PC-9 (cell line): ENCODE measurements around the gene APELA. TPM values are rescaled to one million over a fixed set of nuclear protein-coding genes. Genes with fewer than 3 reads are reported as not detected.

Experiments used
- BruUV-seq: library from RNA; stranded (reverse); fragments of 400-500 nt; replicated peaks from 2 replicates; lab custom pipeline; 2021; lab: Mats Ljungman, UMichigan
- CTCF ChIA-PET: fragments of 300-600 bp; sonication (Branson Sonifier 250); formaldehyde crosslinking; loops from one replicate; lab custom pipeline; 2022; ENCODE audit warnings: antibody characterized with exemption; lab: Charles Lee
- POLR2A ChIA-PET: fragments of 300-600 bp; sonication (Branson Sonifier 250); formaldehyde crosslinking; loops from one replicate; lab custom pipeline; 2022; ENCODE audit warnings: antibody characterized with exemption; ENCODE audit not compliant: unreplicated experiment; lab: Charles Lee
- DNase-seq, 2 experiments: peaks; one replicate each; pipeline versions ENCODE4 v3.0.0 to v3.0.0-alpha.2; 2015 to 2022; ENCODE audit warnings: mixed read lengths in 1 of 2
- H2AFZ ChIP-seq: fragments of 200-600 bp; sonication (generic); 2 replicates; pipeline ENCODE4 v1.8.1; 2017; ENCODE audit warnings: antibody characterized with exemption
- H3F3A ChIP-seq: fragments of 200-600 bp; sonication (generic); 2 replicates; pipeline ENCODE4 v1.8.1; 2017; ENCODE audit warnings: antibody characterized with exemption, mild to moderate bottlenecking, low read depth; ENCODE audit not compliant: insufficient read depth
- H3K27ac ChIP-seq: fragments of 200-600 bp; sonication (generic); 2 replicates; pipeline ENCODE4 v1.6.1; 2016; ENCODE audit warnings: mixed run types
- H3K27me3 ChIP-seq: fragments of 200-600 bp; sonication (generic); 2 replicates; pipeline ENCODE4 v1.6.1; 2016; ENCODE audit warnings: low read depth, mixed run types; ENCODE audit not compliant: insufficient read depth
- H3K36me3 ChIP-seq: fragments of 200-600 bp; sonication (generic); 2 replicates; pipeline ENCODE4 v1.6.1; 2016; ENCODE audit warnings: low read depth, mixed run types
- H3K4me1 ChIP-seq: fragments of 200-600 bp; sonication (generic); replicated peaks from 2 replicates; pipeline ENCODE4 v1.6.1; 2016; ENCODE audit warnings: mixed run types; ENCODE audit not compliant: insufficient read depth
- H3K4me2 ChIP-seq: fragments of 200-600 bp; sonication (generic); 2 replicates; pipeline ENCODE4 v1.6.1; 2017; ENCODE audit warnings: mixed run types
- H3K4me3 ChIP-seq: fragments of 200-600 bp; sonication (generic); 2 replicates; pipeline ENCODE4 v1.6.1; 2016; ENCODE audit warnings: mixed run types
- H3K79me2 ChIP-seq: fragments of 200-600 bp; sonication (generic); 2 replicates; pipeline ENCODE4 v1.6.1; 2017; ENCODE audit warnings: low read depth, mixed run types
- H3K9me2 ChIP-seq: fragments of 200-600 bp; sonication (generic); 2 replicates; pipeline ENCODE4 v1.8.1; 2017; ENCODE audit warnings: mild to moderate bottlenecking; ENCODE audit not compliant: insufficient read depth
- H3K9me3 ChIP-seq: fragments of 200-600 bp; sonication (generic); 2 replicates; pipeline ENCODE4 v1.8.1; 2016; ENCODE audit warnings: low read depth; ENCODE audit not compliant: insufficient read depth
- H4K20me1 ChIP-seq: fragments of 200-600 bp; sonication (generic); 2 replicates; pipeline ENCODE4 v1.8.1; 2017; ENCODE audit not compliant: insufficient read depth
- EZH2 ChIP-seq: fragments of 200-600 bp; sonication (generic); IDR thresholded peaks from 2 replicates; pipeline ENCODE4 v1.8.0; 2017; ENCODE audit warnings: antibody characterized with exemption, low read depth
- intact Hi-C: fragments of 100-400 bp; cut with micrococcal nuclease; formaldehyde crosslinking; loops from one replicate; pipeline ENCODE4 v1.10.0; 2022; ENCODE audit not compliant: unreplicated experiment
- total RNA-seq: library from RNA; stranded (reverse); gene quantifications from 2 replicates; pipeline ENCODE4 v1.2.3, GENCODE V29; 2021
- TF ChIP-seq, protein P1 (sequence below): fragments of 200-600 bp; sonication (generic); conservative IDR thresholded peaks from 2 replicates; pipeline ENCODE4 v1.6.1; 2017; ENCODE audit warnings: mixed run types, antibody characterized with exemption, mild to moderate bottlenecking, moderate library complexity

APELA gene
- total RNA-seq, 1 experiment from 2014 or later, result not detected

DNA sequence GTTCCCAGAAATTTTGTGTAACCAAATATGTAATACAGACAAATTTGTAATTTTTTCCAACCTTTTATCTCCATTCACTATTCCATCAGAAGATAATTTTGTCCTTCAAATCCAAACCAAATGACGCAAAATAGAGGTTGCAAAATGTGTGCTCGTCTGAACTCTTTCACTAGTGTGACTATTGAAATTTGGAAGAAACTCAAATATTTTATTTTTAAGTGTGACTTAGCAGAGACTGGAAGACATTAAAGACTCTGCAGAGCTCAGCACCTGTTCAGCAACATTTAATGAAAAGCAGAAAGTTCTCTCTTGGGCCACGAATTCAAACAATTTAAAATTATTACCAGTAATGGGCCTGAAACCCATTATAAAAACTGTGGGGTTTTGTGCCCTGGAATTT lies 30.0 kb upstream of the APELA start:
- Histone ChIP-seq H3K36me3 (no peaks in the 10 kb centered on the region), H4K20me1 (no peaks in the 10 kb centered on the region), H3K27ac (no peak overlapping the region), H3K9me3 (no peaks in the 10 kb centered on the region), H3K4me2 (no peak overlapping the region), H3F3A (no peaks in the 10 kb centered on the region), H3K27me3 (no peaks in the 10 kb centered on the region), H2AFZ (no peak overlapping the region), H3K9me2 (no peaks in the 10 kb centered on the region), H3K4me3 (no peak overlapping the region), H3K4me1 (no peaks in the 10 kb centered on the region), H3K79me2 (no peaks in the 10 kb centered on the region)
- CTCF ChIA-PET, result no interaction called here
- POLR2A ChIA-PET, result interaction anchor here (0.6 kb wide), 1 partner anchor 197 kb away, joined by 3 read pairs; no protein-coding TSS in a partner anchor
- BruUV-seq, result no TSS peak
- no peak for DNase-seq
- intact Hi-C loops, result no loop called here
- TF ChIP-seq EZH2, result no peak

DNA sequence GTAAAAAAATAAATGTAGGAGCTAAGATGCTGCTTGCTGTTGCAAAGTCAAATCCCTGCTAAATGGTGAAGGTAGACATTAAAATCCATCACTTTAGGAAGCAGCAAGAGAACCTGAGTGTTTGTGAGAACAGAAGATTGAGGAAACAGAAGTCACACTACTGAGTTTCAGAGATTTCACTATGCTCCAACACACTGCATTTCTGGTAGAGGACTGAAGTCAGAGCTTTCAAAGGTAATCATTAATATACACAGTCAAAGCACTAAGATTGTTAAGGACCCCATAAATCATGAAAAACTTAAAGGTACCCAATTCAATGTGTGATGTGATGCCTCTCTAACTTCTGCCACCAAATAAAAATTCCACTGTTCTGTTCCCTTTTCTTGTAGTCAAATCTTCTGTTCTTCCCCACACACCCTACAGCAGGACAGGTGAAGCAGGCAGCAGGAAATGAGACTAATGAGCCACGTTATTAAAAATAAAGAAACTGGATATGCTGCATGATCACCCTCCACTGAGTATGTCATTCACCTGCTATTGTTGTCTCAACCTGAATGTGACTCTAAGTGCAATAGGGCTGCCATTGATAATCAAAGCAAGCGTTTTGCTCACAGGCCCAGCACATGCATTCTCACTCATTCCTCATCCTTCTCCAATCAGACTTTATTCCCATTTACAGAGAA lies 28.9 kb upstream of the APELA start:
- no TSS peak for BruUV-seq
- TF ChIP-seq, protein P1, sequence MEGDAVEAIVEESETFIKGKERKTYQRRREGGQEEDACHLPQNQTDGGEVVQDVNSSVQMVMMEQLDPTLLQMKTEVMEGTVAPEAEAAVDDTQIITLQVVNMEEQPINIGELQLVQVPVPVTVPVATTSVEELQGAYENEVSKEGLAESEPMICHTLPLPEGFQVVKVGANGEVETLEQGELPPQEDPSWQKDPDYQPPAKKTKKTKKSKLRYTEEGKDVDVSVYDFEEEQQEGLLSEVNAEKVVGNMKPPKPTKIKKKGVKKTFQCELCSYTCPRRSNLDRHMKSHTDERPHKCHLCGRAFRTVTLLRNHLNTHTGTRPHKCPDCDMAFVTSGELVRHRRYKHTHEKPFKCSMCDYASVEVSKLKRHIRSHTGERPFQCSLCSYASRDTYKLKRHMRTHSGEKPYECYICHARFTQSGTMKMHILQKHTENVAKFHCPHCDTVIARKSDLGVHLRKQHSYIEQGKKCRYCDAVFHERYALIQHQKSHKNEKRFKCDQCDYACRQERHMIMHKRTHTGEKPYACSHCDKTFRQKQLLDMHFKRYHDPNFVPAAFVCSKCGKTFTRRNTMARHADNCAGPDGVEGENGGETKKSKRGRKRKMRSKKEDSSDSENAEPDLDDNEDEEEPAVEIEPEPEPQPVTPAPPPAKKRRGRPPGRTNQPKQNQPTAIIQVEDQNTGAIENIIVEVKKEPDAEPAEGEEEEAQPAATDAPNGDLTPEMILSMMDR, result no peak
- TF ChIP-seq EZH2, result no peak
- H3K9me3 ChIP-seq, result no peaks in the 10 kb centered on the region
- H3K79me2 ChIP-seq, result no peaks in the 10 kb centered on the region
- no peaks in the 10 kb centered on the region for H3K4me1 ChIP-seq
- H4K20me1 ChIP-seq, result no peaks in the 10 kb centered on the region
- H3K27ac ChIP-seq, result no peak overlapping the region
- H3K27me3 ChIP-seq, result no peaks in the 10 kb centered on the region
- H3K4me3 ChIP-seq, result no peak overlapping the region
- POLR2A ChIA-PET, result no interaction called here
- DNase-seq, result no peak
- no peaks in the 10 kb centered on the region for H3K9me2 ChIP-seq
- CTCF ChIA-PET, result no interaction called here
- H3K4me2 ChIP-seq, result no peak overlapping the region
- intact Hi-C loops, result no loop called here
- no peaks in the 10 kb centered on the region for H3K36me3 ChIP-seq
- no peak overlapping the region for H2AFZ ChIP-seq
- no peaks in the 10 kb centered on the region for H3F3A ChIP-seq

DNA sequence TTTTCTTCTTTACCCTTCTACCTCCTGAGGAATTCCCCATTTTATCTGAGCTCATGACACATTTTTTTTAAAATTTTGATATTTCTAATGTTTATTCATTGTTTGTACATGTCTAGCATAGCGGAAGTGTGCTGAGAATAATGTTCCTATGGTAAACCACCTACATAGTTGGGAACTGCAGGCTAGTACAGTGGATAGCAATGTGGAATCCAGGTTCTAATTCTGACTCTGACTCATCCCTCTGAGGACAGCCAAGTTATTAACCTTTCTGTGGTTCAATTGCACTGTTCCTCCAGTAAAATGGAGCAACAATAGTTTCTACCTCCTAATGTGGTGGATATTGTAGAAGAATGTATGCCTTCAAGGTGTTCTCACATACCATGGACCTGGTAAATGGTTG lies 20.6 kb upstream of the APELA start:
- no peaks in the 10 kb centered on the region for H3K9me2 ChIP-seq
- ChIA-PET CTCF (no interaction called here), POLR2A (no interaction called here)
- H3K27ac ChIP-seq, result no peak overlapping the region
- no peaks in the 10 kb centered on the region for H3K4me1 ChIP-seq
- TF ChIP-seq, protein P1, result no peak
- TF ChIP-seq EZH2, result no peak
- H3K36me3 ChIP-seq, result no peaks in the 10 kb centered on the region
- no peaks in the 10 kb centered on the region for H3F3A ChIP-seq
- no peak for DNase-seq
- no peak overlapping the region for H2AFZ ChIP-seq
- intact Hi-C loops, result no loop called here
- H3K4me3 ChIP-seq, result no peak overlapping the region
- H3K4me2 ChIP-seq, result no peak overlapping the region
- no peaks in the 10 kb centered on the region for H3K79me2 ChIP-seq
- no peaks in the 10 kb centered on the region for H4K20me1 ChIP-seq
- no TSS peak for BruUV-seq
- H3K27me3 ChIP-seq, result no peaks in the 10 kb centered on the region
- H3K9me3 ChIP-seq, result no peaks in the 10 kb centered on the region
